GM21423 (cell line): Measurements from ENCODE around the gene PLCL1.

Experiments
- ATAC-seq: cut with Tn5 transposase; IDR thresholded peaks from one replicate; pipeline ENCODE4 v1.9.1; 2021; ENCODE audit warnings: mild to moderate bottlenecking, moderate library complexity; ENCODE audit not compliant: unreplicated experiment

Gene PLCL1

GRCh38 chr2:197924483-197924882 is 120.1 kb downstream of the PLCL1 start:
- no peak for ATAC-seq

DNA sequence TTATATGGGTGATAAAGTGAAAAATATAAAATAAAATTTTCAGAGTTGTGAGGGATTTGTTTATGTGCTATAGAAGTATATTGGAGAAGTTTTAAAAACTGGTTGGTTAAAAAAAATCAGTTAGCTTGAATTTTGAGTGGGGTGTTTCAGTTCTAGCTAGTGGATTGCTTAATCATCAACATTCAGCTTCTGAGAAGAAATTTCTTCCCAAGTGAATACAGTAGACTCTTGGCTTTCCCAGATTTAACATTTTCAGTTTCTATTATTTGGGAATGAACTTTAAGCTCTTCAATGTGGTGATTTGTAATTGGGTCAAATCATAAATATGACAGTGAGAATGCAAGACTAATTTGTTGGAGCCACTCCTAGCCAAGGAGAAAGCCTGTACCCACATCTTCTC is 120.8 kb downstream of the PLCL1 start:
- ATAC-seq: no peak

GRCh38 chr2:197925976-197926375 is 121.6 kb downstream of the PLCL1 start:
- ATAC-seq: no peak

DNA sequence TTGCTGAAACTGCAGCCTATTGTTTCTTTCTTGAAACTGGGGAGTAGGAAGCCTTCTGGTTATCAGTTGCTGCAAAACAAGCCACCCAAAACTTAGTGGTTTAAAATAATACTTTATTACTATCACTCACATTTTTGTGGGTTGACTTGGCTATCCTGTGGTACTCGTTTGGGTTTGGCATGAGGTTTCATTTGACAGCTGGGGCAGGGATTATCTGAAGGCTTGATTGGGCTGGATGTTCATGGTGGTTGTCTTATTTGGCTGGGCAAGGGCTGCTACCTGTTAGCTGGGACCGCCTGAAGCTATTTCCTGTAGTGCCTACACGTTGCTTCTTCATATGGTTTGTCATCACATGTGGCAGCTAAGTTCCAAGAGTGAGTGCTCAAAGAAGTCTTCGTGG is 122.3 kb downstream of the PLCL1 start:
- ATAC-seq: no peak

- no peak for ATAC-seq
Observed at GRCh38 chr2:197927994-197928393, 123.6 kb downstream of the PLCL1 start.

DNA sequence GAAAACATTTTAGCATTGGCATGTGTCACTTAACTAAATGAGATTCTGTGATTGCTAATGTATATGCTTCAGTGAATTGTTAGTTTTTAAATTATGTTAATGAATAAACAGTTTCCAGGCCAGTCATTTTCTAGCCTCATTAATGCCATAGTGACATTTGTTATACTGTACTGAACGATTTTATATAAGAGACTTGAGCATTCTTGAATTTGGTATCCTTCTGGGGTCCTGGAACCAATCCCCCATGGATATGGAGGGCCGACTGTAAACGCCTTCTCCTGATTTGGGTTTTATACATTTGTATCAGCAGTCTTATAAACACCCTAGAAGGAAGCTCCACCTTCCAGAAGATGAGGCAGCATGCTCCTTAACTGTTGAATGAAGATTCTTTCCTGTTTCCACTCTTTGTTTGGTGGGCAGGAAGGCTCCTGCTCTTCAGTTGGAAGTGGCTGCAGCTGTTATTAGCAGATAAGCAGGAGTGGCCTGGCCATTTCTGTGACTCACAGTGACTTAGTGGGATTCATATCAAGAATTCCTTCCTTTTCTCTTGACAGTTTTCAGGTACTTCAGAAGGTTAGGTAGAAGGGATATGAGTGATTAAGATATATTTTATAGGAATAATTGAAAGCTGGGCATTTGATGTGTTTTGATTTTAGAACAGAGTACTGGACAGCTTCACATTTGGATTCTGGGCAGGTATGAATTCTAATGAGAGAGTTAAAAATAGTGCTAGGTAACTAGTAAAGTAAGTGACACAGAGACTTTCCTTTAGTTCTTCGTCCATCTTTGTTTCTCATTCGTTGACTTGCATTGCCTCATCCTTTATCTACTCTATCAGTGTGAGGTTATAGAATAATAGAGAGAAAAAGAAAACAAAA is 124.9 kb downstream of the PLCL1 start:
- no peak for ATAC-seq

GRCh38 chr2:197929886-197930227 is 125.5 kb downstream of the PLCL1 start:
- ATAC-seq: no peak

GRCh38 chr2:197930570-197931278 is 126.3 kb downstream of the PLCL1 start:
- ATAC-seq: no peak

DNA sequence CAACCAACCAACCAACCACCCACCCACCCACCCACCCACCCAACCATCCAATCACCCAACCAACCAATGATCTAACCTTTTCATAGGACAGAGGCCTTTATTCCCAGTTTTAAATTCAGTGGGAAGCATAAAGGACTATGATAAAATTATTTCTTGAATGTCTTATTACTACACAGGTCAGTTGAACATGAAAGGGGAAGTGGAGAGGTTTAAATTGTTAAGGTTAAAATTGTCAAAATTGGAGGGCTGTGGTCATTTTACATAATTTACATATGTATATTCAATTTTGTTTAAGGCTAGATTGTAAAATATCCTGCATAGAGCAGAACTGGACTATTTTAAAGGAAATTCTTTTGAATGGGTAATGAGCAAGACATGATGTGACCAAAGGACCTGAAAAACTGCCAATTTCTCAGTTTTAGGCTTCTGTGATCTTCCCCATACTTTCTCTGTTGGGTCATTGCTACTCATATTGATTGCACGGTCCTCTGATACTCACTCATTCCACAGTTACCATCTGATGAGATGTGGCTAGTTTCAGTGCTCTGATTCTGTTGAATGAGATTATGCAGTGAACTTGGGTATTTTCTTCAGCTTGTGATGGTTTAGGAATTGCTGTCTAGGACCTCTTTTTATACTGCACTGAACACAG is 127.4 kb downstream of the PLCL1 start:
- no peak for ATAC-seq

DNA sequence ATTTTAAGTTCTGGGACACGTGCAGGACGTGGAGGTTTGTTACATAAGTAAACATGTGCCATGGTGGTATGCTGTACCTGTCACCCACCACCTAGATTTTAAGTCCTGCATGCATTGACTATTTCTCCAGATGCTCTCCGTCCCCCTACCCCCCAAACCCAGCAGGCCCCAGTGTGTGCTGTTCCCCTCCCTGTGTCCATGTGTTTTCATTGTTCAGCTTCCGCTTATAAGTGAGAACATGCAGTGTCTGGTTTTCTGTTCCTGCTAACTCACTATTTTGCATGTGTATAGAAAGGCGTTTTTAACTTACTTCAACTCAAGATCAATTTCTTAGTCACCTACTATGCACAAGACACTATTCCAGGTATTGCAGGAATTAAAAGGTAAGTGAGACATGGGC is 128.0 kb downstream of the PLCL1 start:
- ATAC-seq: no peak

GRCh38 chr2:197934261-197934933 is 130.0 kb downstream of the PLCL1 start:
- no peak for ATAC-seq

DNA sequence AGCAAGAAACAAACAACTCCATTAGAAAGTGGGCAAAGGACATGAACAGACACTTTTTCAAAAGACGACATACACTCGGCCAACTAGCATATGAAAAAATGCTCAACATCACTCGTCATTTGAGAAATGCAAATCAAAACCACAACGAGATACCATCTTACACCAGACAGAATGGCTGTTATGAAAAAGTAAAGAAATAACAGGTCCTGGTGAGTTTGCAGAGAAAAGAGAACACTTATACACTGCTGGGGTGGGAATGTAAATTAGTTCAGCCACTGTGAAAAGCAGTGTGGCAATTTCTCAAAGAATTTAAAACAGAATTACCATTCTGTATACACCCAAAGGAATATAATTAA is 130.5 kb downstream of the PLCL1 start:
- no peak for ATAC-seq

DNA sequence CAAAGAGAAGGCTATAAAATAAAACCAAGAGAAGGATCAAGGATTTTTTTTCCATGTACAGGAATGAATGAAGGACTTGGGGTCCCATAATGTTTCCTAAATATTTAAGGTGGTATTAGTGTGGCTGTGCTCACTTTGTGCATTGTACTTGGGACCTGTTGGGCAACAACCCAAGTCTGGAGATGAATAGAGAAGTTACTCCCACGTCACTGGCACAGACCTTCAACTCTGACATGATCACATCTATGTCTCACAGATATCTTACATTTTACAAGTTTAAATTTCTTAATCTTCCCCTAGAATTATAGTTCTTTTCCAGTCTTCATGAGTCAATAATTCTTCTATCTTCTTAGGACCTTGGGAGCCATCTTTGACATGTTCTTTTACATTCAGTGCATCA is 133.4 kb downstream of the PLCL1 start:
- ATAC-seq: no peak

DNA sequence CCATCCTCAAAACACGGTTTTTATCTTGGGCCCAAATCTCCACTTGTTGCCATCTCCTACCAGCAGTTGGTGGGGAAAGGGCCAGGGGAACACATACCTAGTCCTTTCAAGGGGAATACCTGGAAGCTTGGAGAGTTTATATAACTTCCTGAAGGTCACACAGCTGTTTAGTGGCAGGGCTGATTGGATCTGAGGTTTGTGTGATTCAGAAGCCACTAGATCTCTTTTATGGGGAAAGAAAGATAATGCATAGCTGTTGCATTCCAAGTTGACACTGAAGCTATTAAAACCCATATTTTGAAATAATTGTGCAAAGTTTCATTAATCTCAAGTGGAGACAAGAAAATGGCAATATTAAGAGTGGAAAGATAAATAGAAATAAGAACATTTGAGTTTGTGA is 134.2 kb downstream of the PLCL1 start:
- ATAC-seq: no peak

DNA sequence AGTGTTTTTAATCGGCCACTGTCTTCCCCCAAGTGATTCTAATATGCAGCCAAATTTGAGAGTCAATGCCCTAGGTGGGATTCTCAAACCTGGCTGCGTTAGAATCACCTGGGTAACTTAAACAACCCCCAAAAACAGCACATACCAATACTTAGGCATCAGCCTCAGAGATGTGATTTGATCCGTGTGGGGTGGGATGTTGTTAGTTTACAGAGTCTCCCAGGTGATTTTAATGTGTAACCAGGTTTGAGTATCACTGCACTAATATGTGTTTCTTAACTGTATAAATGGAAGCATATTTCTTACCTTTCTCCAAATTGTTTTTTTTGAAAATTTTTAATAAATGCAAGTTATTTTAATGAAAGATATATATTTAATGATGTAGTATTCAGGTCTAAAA is 135.4 kb downstream of the PLCL1 start:
- ATAC-seq: no peak

DNA sequence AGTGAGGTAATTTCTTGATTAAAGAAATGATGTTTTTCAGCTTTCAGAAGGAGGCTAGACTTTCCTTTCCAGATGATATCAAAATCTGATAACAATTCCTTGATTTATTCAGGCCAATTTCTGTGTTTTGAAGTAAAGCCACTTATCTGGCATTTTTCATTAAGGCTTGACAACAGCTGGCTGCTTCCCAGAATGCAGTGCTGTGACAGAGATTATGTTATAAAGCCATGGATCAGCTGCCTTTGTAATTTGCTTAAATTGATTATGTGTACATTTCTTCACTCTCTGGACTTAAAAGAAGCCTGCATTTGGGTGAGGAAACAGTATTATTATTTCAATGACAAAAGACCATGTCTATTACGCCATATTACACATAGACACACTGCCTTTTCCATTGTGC is 136.0 kb downstream of the PLCL1 start:
- no peak for ATAC-seq

GRCh38 chr2:197941715-197942114 is 137.3 kb downstream of the PLCL1 start:
- no peak for ATAC-seq

DNA sequence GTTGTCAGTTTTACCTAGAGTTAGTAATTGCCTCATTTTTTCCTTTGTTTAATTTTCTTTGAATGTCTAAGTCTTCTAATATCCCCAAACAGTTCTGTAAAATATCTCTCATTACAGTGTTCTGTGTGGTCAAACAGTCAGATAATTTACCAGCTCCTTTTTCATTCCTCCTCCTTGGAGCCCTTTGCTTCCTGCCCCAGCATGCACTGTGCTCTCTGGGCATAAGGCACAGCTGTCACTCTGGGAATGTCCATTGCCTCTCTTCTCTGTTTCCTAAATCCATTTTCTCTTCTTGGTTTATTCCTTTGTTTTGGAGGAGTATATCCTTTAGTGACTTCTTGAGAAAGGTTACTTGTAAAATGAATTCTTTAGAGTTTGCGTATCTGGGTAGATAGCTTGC is 139.3 kb downstream of the PLCL1 start:
- ATAC-seq: no peak

DNA sequence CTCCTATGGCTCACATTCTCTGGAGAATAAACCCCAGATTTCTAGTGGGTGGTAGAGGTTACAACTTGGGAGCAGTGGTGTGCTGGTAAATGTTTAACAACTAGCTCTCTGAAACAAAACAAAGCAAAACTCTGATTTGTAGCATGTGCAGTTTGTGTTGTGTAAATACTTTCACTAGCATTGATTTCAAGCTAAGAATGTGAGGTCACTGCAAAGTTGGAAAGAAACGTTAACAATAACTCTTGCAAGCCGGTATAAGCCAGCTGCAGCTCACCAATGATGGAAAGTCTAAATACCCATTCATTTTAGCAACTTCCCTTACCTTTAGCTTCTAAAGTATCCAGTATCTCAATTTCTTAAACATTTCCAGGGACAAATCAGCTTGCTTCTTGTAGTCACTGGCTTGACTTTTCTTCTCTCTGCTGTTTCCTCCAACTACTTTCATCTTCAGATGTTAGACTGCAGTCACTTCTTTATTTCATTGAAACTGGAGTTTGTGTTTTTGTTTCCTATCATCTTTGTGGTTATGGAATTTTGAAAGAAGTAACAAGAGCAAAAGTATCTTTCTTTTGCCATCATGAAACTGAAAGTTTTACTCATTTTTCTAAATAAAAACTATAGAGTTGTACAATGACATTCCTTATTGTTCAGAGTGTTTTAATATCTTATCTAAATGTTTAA is 140.2 kb downstream of the PLCL1 start:
- no peak for ATAC-seq

GRCh38 chr2:197946562-197946961 is 142.2 kb downstream of the PLCL1 start:
- no peak for ATAC-seq

- ATAC-seq: no peak
Observed at GRCh38 chr2:197947219-197947757, 142.9 kb downstream of the PLCL1 start.
